HCT116 (cell line): ENCODE results near the gene SH3D19. TPM values are rescaled to one million over a fixed set of nuclear protein-coding genes. Genes with fewer than 3 reads are reported as not detected.

ENCODE experiments used
- ATAC-seq: fragments of 200-7000 bp; cut with Tn5 transposase; 2 replicates; pipeline ENCODE4 v1.9.1; 2020; ENCODE audit warnings: mild to moderate bottlenecking, moderate library complexity
- BruUV-seq: library from RNA; stranded (reverse); fragments of 400-500 nt; replicated peaks from 2 replicates; lab custom pipeline; 2021; lab: Mats Ljungman, UMichigan
- CTCF ChIA-PET: fragments of 300-600 bp; sonication (Branson Sonifier 250); formaldehyde crosslinking; loops from one replicate; lab custom pipeline; 2021; ENCODE audit warnings: antibody characterized with exemption; lab: Charles Lee
- POLR2A ChIA-PET: fragments of 300-600, 350-600 bp; sonication (Branson Sonifier 250); formaldehyde crosslinking; loops from one replicate; lab custom pipeline; 2021; ENCODE audit warnings: antibody characterized with exemption; lab: Charles Lee
- RAD21 ChIA-PET, 2 experiments: fragments of 300-600 bp; sonication (Branson Sonifier 250); formaldehyde crosslinking; loops; one replicate each; lab custom pipeline; 2023; ENCODE audit warnings: low total read pairs in 2 of 2; ENCODE audit not compliant: uncharacterized antibody in 2 of 2, unreplicated experiment in 2 of 2, low non-redundant PET in 1 of 2; lab: Charles Lee
- DNase-seq: peaks from one replicate; pipeline ENCODE4 v3.0.0-alpha.2; 2010; ENCODE audit warnings: low read depth, low spot score
- H2AFZ ChIP-seq: fragments of 200-600 bp; shearing (Covaris generic), sonication (generic); 2 replicates; pipeline ENCODE4 v1.6.1; 2017; ENCODE audit warnings: low read depth, mixed run types, mixed read lengths, antibody characterized with exemption, low read length; ENCODE audit not compliant: poor library complexity, severe bottlenecking
- H3K27ac ChIP-seq: 2 replicates; pipeline ENCODE4 v1.5.1; 2012; ENCODE audit warnings: low read depth, low read length
- H3K27me3 ChIP-seq: fragments of 200-600 bp; sonication (generic); 2 replicates; pipeline ENCODE4 v1.6.1; 2016; ENCODE audit warnings: mixed run types, low read length, mixed read lengths; ENCODE audit not compliant: insufficient read depth
- H3K36me3 ChIP-seq, 2 experiments: fragments of 200-500 bp in 1 of 2; fragments of 200-600 bp in 1 of 2; sonication (Bioruptor generic) in 1 of 2; sonication (generic) in 1 of 2; 2 replicates each; pipeline versions ENCODE4 v1.5.1 to v1.6.1; 2014 to 2016; ENCODE audit warnings: low read length in 2 of 2, inconsistent platforms in 1 of 2, mixed read lengths in 1 of 2, mixed run types in 1 of 2; ENCODE audit not compliant: insufficient read depth in 2 of 2, control insufficient read depth in 1 of 2
- H3K4me1 ChIP-seq, 2 experiments: fragments of 200-600 bp in 1 of 2; sonication (generic) in 1 of 2; 2 replicates each; pipeline versions ENCODE4 v1.5.1 to v1.6.1; 2012 to 2017; ENCODE audit warnings: low read length in 2 of 2, inconsistent platforms in 1 of 2, mild to moderate bottlenecking in 1 of 2, mixed read lengths in 1 of 2, mixed run types in 1 of 2, moderate library complexity in 1 of 2; ENCODE audit not compliant: insufficient read depth in 2 of 2, control insufficient read depth in 1 of 2
- H3K4me2 ChIP-seq: fragments of 200-600 bp; sonication (generic); 2 replicates; pipeline ENCODE4 v1.6.1; 2017; ENCODE audit warnings: mixed run types, low read length, mixed read lengths
- H3K4me3 ChIP-seq, 2 experiments: fragments of 200-600 bp in 1 of 2; sonication (generic) in 1 of 2; replicated peaks in 1 of 2; 2 replicates each; pipeline ENCODE4 v1.5.1; 2011 to 2016; ENCODE audit warnings: low read length in 2 of 2, control low read depth in 1 of 2, low read depth in 1 of 2, mild to moderate bottlenecking in 1 of 2, mixed read lengths in 1 of 2, mixed run types in 1 of 2
- H3K79me2 ChIP-seq: fragments of 200-600 bp; sonication (generic); 2 replicates; pipeline ENCODE4 v1.6.1; 2017; ENCODE audit warnings: mild to moderate bottlenecking, mixed run types, low read length, moderate library complexity, mixed read lengths; ENCODE audit not compliant: insufficient read depth
- H3K9ac ChIP-seq: fragments of 200-600 bp; sonication (generic); 2 replicates; pipeline ENCODE4 v1.6.1; 2016; ENCODE audit warnings: low read length, mixed read lengths
- H3K9me2 ChIP-seq: fragments of 200-600 bp; sonication (generic), shearing (Covaris generic); 2 replicates; pipeline ENCODE4 v1.6.1; 2017; ENCODE audit warnings: mixed run types, mild to moderate bottlenecking, moderate library complexity; ENCODE audit not compliant: insufficient read depth
- H3K9me3 ChIP-seq, 2 experiments: fragments of 200-500 bp in 1 of 2; fragments of 200-600 bp in 1 of 2; sonication (Bioruptor generic) in 1 of 2; sonication (generic) in 1 of 2; 2 replicates each; pipeline ENCODE4 v1.6.1; 2014 to 2017; ENCODE audit warnings: low read length in 2 of 2, mixed read lengths in 2 of 2, inconsistent platforms in 1 of 2, low read depth in 1 of 2, mild to moderate bottlenecking in 1 of 2, mixed run types in 1 of 2, moderate library complexity in 1 of 2; ENCODE audit not compliant: control insufficient read depth in 1 of 2, insufficient read depth in 1 of 2
- H4K20me1 ChIP-seq: fragments of 200-600 bp; sonication (generic), shearing (Covaris generic); 2 replicates; pipeline ENCODE4 v1.6.1; 2017; ENCODE audit warnings: mixed run types, mild to moderate bottlenecking, moderate library complexity; ENCODE audit not compliant: insufficient read depth
- ATF3 ChIP-seq: IDR thresholded peaks from 2 replicates; pipeline ENCODE4 v1.6.1; 2012
- CBX3 ChIP-seq: IDR thresholded peaks from 2 replicates; pipeline ENCODE4 v1.6.1; 2012; ENCODE audit warnings: low read depth
- JUND ChIP-seq: IDR thresholded peaks from 2 replicates; pipeline ENCODE4 v1.6.1; 2012
- MAX ChIP-seq: IDR thresholded peaks from 2 replicates; pipeline ENCODE4 v1.6.1; 2012
- POLR2A ChIP-seq: IDR thresholded peaks from 2 replicates; pipeline ENCODE4 v1.7.0; 2011; ENCODE audit warnings: borderline replicate concordance; ENCODE audit not compliant: insufficient read depth, insufficient read length; ENCODE audit errors: extremely low read depth
- POLR2AphosphoS5 ChIP-seq: IDR thresholded peaks from 2 replicates; pipeline ENCODE4 v1.6.1; 2011; ENCODE audit warnings: mild to moderate bottlenecking, low read depth, low read length, moderate library complexity
- RAD21 ChIP-seq: IDR thresholded peaks from 2 replicates; pipeline ENCODE4 v1.6.1; 2012; ENCODE audit warnings: low read depth, mild to moderate bottlenecking
- SIN3A ChIP-seq: IDR thresholded peaks from 2 replicates; pipeline ENCODE4 v1.6.1; 2012; ENCODE audit warnings: low read depth
- SRF ChIP-seq: IDR thresholded peaks from 2 replicates; pipeline ENCODE4 v1.6.1; 2012; ENCODE audit warnings: low read depth
- TCF7L2 ChIP-seq: IDR thresholded peaks from 2 replicates; pipeline ENCODE4 v1.7.0; 2011; ENCODE audit warnings: borderline replicate concordance, inconsistent platforms; ENCODE audit not compliant: insufficient read depth, insufficient read length; ENCODE audit errors: extremely low read depth
- YY1 ChIP-seq: IDR thresholded peaks from 2 replicates; pipeline ENCODE4 v1.6.1; 2011; ENCODE audit warnings: low read length, low read depth, moderate library complexity, mild to moderate bottlenecking; ENCODE audit not compliant: insufficient replicate concordance; ENCODE audit errors: extremely low read depth
- ZBTB33 ChIP-seq: IDR thresholded peaks from 2 replicates; pipeline ENCODE4 v1.6.1; 2011; ENCODE audit warnings: mild to moderate bottlenecking, low read length, moderate library complexity; ENCODE audit not compliant: insufficient replicate concordance; ENCODE audit errors: extremely low read depth
- ZFX ChIP-seq: fragments of 450-650 bp; IDR thresholded peaks from 2 replicates; pipeline ENCODE4 v1.6.1; 2017
- ZNF274 ChIP-seq: fragments of 200-500 bp; sonication (Bioruptor generic); IDR thresholded peaks from 2 replicates; pipeline ENCODE4 v1.6.1; 2014; ENCODE audit warnings: mild to moderate bottlenecking, low read depth, low read length, inconsistent platforms
- intact Hi-C: fragments of 100-400 bp; cut with micrococcal nuclease; formaldehyde crosslinking; loops from 2 replicates; pipeline ENCODE4 v1.10.0; 2022
- total RNA-seq: library from RNA; stranded (reverse); gene quantifications from one replicate; pipeline ENCODE4 v1.2.1, GENCODE V29; 2021; ENCODE audit not compliant: unreplicated experiment

SH3D19 gene
- total RNA-seq, 1 experiment from 2014 or later: 37.5 TPM

GRCh38 chr4:151133311-151133710 lies 192.1 kb downstream of the SH3D19 start:
- Histone ChIP-seq H3K4me2 (no peak overlapping the region), H3K9me2 (no peaks in the 10 kb centered on the region), H3K4me3 (no peak overlapping the region), H4K20me1 (no peaks in the 10 kb centered on the region), H3K27ac (no peak overlapping the region), H3K79me2 (no peaks in the 10 kb centered on the region), H2AFZ (no peak overlapping the region), H3K27me3 (no peaks in the 10 kb centered on the region), H3K36me3 (peaks cover 0 to 3% of the 10 kb centered on the region in 2 experiments; a peak in 1 of 4 replicates), H3K9ac (no peak overlapping the region), H3K4me1 (no peaks in the 10 kb centered on the region), H3K9me3 (no peaks in the 10 kb centered on the region)
- no peak for ATAC-seq
- intact Hi-C loops: no loop called here
- TF ChIP-seq ZFX (no peak), TCF7L2 (no peak), MAX (no peak), ZNF274 (no peak), ATF3 (no peak), SIN3A (no peak), POLR2AphosphoS5 (no peak), POLR2A (no peak), ZBTB33 (no peak), CBX3 (no peak), SRF (no peak), RAD21 (no peak), JUND (no peak), YY1 (no peak)
- no peak for DNase-seq
- ChIA-PET RAD21 (no interaction called here), POLR2A (no interaction called here), CTCF (no interaction called here)
- BruUV-seq: no TSS peak
